Stimulated activated CD8-positive, alpha-beta memory T cell treated with anti-CD3 and anti-CD28 coated beads, Interleukin-7, amount 100 ng/mL, for 24 hours (primary cell): ENCODE measurements around the gene CHMP6.

Experiments used
- DNase-seq: peaks from one replicate; pipeline ENCODE4 v3.0.0-alpha.2; 2020; ENCODE audit warnings: low read depth

Gene CHMP6

DNA sequence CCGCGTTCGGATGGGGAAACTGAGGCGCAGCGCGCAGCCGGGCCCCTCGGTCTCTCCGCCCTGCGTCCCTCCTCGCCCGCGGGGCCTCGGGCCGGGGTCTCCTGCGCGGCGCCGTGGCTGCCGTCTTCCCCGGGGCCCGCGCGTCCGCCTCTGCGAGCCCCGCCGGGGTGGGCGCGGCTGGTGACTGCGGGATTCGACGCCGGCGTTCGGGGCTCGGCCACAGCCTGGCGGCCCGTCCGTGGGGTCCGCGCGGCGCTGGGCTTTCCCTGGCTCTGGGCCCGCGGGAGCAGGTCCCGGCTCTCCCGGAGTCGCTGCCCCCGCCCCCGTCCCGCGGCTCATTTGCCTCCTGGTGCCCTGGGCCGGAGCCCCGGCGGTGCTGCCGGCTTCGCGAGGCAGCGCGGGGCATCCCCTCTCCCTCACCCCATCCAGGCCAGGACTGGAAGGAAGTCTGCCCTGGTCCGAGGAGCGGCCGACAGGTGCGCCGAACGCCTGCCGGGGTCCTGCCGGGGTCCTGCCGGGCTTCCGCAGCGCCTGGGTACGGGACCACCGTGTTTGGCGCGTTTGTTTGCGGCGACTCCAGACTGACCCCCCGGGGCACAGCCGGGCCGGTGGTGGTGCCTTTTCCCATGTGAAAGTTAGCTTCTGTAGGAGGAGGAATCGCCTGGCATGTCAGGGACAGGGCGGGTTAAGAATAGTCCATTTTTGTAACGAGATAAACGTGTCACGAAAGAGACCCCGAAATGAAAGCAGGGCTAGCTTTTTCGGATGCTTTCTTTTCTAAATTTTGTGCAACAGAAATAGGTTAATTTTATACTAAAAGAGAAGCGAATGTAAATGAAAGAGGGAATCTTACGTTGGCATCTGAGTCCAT lies 671 bp downstream of the CHMP6 start:
- DNase-seq, result no peak

DNA sequence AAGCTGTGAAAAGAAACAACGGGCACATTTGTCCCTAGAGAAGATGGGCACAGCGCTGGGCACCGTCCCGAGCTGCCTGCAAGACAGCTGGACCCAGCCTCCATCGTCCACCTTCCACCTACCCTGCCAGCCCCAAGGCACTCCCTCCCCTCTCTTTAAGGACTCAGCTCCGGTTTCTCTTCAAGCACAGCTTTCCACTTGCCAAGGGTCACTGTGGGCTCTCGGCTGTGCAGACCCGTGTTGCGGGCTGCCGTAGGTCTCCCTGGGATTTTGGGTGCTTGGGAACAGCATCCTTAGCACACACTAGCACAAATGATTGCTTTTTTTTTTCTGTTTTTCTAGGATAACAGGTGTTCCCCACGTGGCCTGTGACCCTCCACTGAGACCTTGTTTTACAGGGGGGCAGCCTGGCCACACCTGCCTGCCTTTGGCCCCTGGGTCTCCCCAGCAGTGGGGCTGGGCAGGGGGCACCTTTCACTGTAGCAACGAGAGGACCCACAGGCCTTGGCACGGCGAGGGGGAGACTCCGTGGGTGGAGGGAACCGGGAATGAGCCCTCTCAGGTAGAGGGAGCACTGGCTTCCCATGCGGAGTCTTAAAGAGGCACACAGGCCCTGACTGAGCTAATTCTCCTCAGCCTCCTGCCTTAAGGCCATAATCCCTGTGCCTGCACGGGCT lies 1.4 kb downstream of the CHMP6 start:
- DNase-seq, result no peak

- DNase-seq, result no peak
Measured at GRCh38 chr17:80995131-80995530, 3.5 kb downstream of the CHMP6 start.

DNA sequence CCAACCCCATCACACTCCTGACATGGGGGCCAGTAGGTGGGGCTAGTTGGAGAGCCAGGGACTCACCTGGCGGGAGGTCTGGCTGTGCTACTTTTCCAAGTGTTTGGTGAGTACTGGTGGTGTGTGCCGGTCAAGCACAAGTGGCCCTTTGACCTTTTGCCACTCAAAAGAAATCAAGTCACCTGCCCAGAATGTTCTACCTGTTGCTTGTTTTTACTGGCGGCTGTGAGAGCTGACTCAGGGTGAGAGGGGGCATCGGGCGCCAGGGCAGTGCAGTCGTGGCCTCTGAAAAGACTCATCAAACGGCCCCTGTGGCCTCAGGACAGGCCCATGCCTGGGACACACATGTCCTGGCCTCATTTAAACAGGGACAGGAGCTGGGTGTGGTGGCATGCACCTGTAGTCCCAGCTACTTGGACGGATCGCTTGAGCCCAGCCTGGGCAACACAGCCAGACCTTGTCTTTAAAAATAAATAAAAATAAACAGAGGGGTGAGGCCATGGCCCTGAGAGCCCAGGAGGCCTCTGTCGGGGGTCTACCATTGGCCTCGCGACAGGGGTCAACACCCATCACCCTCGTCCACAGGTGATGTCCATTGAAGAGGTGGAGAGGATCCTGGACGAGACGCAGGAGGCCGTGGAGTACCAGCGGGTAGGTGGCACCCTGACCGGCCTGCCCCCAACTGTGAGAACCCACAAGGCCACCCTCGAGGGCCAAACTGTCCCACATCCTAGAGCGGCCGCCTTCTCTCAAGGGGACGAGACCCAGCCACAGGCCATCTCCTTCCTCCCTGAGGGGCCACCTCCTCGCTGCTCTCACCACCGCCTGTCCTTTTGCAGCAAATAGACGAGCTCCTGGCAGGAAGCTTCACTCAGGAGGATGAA lies 5.0 kb downstream of the CHMP6 start:
- no peak for DNase-seq

- no peak for DNase-seq
Measured at GRCh38 chr17:80997424-80998117, 5.9 kb downstream of the CHMP6 start.

GRCh38 chr17:80998118-80998747 lies 6.6 kb downstream of the CHMP6 start:
- DNase-seq, result no peak

DNA sequence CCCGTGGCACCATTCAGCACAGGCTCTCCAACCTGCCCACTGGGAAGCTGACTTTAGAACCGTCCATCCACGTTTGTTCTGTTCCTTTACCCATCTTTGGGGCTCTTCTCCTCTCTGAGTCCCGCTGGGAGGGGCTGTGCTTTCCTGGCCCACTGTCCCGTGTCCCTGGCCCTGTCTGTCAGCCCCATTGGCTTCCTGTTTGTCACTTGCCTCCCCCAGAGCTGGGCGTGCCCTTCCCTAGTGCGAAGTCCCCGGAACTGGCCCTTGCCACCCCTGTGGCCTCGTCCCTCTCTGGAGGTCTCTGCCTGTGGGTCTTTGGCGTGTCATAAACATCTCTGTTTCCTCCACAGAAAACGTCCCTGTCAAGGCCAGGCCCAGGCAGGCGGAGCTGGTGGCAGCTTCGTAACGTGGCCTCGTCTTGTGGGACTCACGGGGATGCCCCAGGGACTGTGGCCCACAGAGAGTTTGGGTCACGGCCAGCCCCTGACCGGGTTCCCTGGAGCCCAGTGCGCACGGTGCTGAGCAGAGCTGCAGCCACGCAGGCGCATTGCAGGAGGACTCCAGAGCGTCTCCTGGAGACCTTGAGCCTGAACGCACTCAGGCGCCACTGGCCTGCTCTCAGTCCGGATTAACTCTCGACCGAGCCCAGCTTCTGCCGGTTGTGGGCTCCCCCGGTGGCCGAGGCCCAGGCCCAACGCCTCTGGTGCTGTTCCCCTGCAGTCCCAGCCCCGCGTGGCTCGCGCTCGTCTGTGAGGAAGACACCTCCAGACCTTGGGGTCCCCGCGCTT lies 7.3 kb downstream of the CHMP6 start:
- no peak for DNase-seq

- no peak for DNase-seq
Measured at GRCh38 chr17:80999536-81000333, 8.1 kb downstream of the CHMP6 start.

DNA sequence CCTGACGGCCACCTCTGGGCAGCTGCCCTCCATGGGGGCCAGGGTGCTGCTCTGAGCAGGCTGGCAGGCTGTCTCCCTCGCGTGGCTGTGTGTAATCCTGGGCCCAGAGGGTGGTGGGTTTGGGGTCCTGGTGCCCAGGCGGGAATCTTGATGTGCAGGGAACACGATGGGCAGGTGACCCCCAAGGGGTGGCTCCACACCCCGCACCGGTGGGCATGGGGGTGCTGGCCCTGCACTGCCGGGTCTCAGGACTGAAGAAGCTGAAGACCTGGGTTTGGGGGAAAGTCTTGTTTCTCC lies 8.6 kb downstream of the CHMP6 start:
- no peak for DNase-seq

DNA sequence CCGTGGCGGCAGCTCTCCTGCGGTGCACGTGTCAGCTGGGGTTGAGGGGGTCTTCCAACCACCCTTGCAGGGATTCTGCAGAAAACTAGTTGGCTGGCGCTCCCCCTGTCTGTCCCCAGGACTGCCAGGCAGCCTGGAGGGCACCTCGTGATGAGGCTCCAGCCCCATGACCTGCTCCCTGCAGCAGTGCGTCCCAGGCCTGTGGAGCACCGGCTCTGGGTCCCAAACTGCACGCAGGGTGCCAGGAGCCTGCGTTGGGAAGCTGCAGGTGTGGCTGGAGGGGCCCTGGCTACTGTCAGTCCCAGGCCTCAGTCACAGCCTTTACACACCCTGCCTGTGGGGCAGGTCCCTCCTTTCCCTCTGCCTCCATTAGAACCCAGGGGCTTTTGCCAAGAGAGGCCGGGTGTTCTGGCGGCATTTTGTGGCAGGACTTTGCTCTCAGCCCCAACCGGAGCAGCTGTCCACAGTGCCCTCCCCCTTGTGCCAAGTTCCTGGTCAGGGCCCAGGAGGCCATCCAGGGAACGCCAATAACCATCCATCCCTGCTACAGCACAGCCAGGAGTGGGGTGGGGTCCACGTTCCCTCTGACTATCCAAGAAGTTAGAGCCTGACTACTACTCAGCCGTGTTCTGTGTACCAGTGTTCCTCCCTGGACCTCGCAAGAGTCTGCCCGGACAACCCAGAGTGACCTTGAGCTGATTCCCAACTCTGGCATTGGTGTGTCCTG lies 9.2 kb downstream of the CHMP6 start:
- no peak for DNase-seq

DNA sequence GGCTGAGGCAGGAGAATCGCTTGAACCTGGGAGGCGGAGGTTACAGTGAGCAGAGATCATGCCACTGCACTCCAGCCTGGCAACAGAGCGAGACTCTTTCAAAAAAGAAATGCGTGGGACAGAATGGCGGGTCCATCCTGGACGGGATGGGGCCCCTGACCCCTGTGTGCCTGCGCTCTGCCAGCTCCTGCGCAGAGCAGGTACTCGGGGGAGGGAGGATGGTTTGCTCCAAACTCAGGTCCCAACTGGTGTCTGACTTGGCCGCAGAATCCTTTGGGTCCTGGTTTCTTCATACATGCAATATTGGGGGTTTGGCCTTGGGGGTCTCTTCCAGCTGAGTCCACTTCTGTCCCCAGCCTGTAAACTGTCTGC lies 10.4 kb downstream of the CHMP6 start:
- no peak for DNase-seq

GRCh38 chr17:81002409-81003361 lies 11.0 kb downstream of the CHMP6 start:
- no peak for DNase-seq

DNA sequence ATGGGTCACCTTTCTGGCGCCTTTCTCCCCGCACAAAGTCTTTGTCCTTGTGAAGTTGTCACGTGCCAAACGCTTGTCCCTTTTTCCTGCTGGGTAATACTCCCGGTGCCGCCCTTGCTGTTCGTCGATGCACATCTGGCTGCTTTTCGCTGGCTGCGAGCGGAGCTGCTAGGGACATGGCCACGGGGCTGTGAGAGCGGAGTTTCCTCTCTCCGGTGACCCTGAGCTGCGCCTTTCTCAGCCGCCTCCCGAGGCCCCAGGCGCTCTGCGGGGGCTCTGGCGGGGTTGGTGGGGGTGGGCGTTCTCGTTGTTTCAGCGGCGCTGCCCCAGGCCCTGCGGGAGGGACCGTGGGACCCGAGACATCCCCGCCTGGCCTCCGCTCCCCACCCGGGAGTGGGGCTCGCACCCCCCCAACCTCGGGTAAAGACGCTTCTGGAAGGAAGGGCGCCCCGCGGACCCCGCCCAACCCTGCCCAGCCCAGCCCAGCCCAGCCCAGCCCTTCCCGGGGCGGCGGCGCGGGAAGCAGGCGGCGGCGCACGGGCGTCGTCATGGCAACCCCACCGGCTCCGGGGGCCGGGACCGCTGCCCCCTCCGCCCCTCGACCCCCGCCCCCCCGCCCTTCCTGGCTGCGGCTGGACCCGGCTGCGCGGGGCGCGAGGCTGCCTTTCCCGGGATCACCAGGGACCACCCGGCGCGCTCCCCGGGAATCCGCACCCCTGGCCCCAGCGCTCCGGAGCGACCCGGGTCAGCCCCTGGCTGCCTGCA lies 12.3 kb downstream of the CHMP6 start:
- DNase-seq, result no peak

DNA sequence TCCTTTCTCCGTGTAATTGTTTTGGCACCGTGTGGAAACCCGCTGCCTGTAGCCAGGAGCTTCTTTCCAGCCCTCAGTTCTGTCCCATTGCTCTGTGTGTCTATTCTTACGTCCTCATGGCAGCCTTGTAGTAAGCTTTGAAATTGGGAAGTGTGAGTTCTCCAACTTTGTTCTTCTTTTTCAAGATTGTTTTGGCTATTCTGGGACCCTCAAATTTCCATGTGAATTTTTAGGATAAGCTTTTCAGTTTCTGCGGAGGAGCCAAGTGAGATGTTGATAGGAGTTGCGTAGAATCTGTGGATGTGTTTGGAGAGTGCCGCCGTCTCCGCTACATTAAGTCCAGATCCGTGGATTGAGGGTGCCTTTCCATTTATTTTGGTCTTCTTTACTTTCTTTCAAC lies 15.2 kb downstream of the CHMP6 start:
- DNase-seq, result no peak

GRCh38 chr17:81008140-81008539 lies 16.5 kb downstream of the CHMP6 start:
- no peak for DNase-seq

DNA sequence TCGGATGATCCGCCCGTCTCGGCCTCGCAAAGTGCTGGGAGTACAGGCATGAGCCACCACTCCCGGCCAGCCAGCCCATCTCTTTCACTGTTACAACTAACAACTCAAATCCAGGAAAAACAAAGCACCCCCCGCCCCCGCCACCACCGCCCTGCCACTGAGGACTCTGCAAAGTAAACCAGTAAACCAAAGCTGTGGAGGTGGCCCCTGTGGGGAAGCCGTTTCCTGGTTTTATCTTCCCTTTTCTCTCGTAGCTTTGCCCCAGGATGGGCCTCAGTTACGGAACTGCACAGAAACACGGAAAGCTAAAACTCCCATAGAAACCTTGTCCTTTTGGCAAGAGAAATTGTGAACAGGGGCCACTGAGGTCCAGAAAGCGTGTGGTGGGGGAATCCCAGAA lies 17.5 kb downstream of the CHMP6 start:
- DNase-seq, result no peak

DNA sequence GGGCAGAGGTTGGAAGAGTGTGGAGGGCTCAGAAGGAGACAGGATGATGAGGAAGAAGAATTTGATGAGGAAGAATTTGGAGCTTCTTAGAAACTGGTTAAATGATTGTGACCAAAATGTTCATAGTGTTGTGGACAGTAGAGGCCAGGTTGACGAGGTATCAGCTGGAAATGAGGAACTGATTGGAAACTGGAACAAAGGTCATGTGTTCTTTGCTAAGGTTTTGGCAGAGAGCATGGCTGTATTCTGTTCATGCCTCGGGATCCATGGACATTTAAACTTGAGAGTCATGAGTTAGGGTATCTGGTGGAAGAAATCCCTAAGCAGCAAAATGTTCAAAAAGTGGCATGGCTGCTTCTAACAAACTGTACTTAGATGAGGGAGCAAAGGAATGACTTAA lies 19.3 kb downstream of the CHMP6 start:
- no peak for DNase-seq

GRCh38 chr17:81011951-81012350 lies 20.3 kb downstream of the CHMP6 start:
- no peak for DNase-seq
